ENCODE measurements around the gene ERBB4. TPM values are rescaled to one million over a fixed set of nuclear protein-coding genes. Genes with fewer than 3 reads are reported as not detected.

The ERBB4 gene
- total RNA-seq, 4 donors from 2014 or later: 0.16 to 12.7 (median 0.27) TPM; not detected in 1

- no peak overlapping the region for H3K27ac ChIP-seq
- H3K4me1 ChIP-seq: no peaks in the 10 kb centered on the region
- no peak overlapping the region for H3K4me3 ChIP-seq
- in situ Hi-C loops (cut with MboI; ENCODE audit: low pct_ligation_motif_present in 1 of 4, low pct_unique_long_range_greater_than_20kb in 1 of 4, low sequenced_read_pairs in 3 of 4): no loop called here
- 73 to 79% methylated on average over 5 of the region's 5 CpGs for WGBS, 2 donors (ENCODE audit: low coverage in 1 of 2)
- no peaks in the 10 kb centered on the region for H3K27me3 ChIP-seq
- TF ChIP-seq POLR2AphosphoS5 (IDR thresholded peaks at IDR 0.05) (no peak), EP300 (IDR thresholded peaks at IDR 0.05; ENCODE audit: low read depth) (no peak), CTCF (IDR thresholded peaks at IDR 0.05) (no peak), POLR2A (IDR thresholded peaks at IDR 0.05) (no peak)
- H3K9me3 ChIP-seq: no peaks in the 10 kb centered on the region
- no peaks in the 10 kb centered on the region for H3K36me3 ChIP-seq
- no peak for DNase-seq
- intact Hi-C loops (cut with DNase I; ENCODE audit: low total_unique reads): no loop called here
Measured at GRCh38 chr2:211437396-211437795, 1101.2 kb downstream of the ERBB4 start.

GRCh38 chr2:211436182-211436581 is 1102.4 kb downstream of the ERBB4 start:
- in situ Hi-C loops (cut with MboI; ENCODE audit: low pct_ligation_motif_present in 1 of 4, low pct_unique_long_range_greater_than_20kb in 1 of 4, low sequenced_read_pairs in 3 of 4): no loop called here
- intact Hi-C loops (cut with DNase I; ENCODE audit: low total_unique reads): no loop called here
- H3K4me3 ChIP-seq: no peak overlapping the region
- H3K9me3 ChIP-seq: no peaks in the 10 kb centered on the region
- H3K36me3 ChIP-seq: no peaks in the 10 kb centered on the region
- H3K27me3 ChIP-seq: no peaks in the 10 kb centered on the region
- TF ChIP-seq POLR2A (IDR thresholded peaks at IDR 0.05): no peak
- no peak for TF ChIP-seq EP300 (IDR thresholded peaks at IDR 0.05; ENCODE audit: low read depth)
- TF ChIP-seq POLR2AphosphoS5 (IDR thresholded peaks at IDR 0.05): no peak
- TF ChIP-seq CTCF (IDR thresholded peaks at IDR 0.05): no peak
- no peak overlapping the region for H3K27ac ChIP-seq
- DNase-seq: no peak
- no peaks in the 10 kb centered on the region for H3K4me1 ChIP-seq
- WGBS, 2 donors (ENCODE audit: low coverage in 1 of 2): 38 to 49% methylated on average over 1 of the region's 1 CpG

- DNase-seq: no peak
- H3K36me3 ChIP-seq: no peaks in the 10 kb centered on the region
- no peaks in the 10 kb centered on the region for H3K27me3 ChIP-seq
- WGBS, 2 donors (ENCODE audit: low coverage in 1 of 2): 87% methylated on average over 9 of the region's 9 CpGs; no CpG with 5 or more reads in 1 of the 2 donors
- no peak overlapping the region for H3K4me3 ChIP-seq
- intact Hi-C loops (cut with DNase I; ENCODE audit: low total_unique reads): no loop called here
- TF ChIP-seq CTCF (IDR thresholded peaks at IDR 0.05): no peak
- no peak for TF ChIP-seq EP300 (IDR thresholded peaks at IDR 0.05; ENCODE audit: low read depth)
- no peak for TF ChIP-seq POLR2A (IDR thresholded peaks at IDR 0.05)
- TF ChIP-seq POLR2AphosphoS5 (IDR thresholded peaks at IDR 0.05): no peak
- in situ Hi-C loops (cut with MboI; ENCODE audit: low pct_ligation_motif_present in 1 of 4, low pct_unique_long_range_greater_than_20kb in 1 of 4, low sequenced_read_pairs in 3 of 4): no loop called here
- H3K4me1 ChIP-seq: no peaks in the 10 kb centered on the region
- H3K27ac ChIP-seq: no peak overlapping the region
- no peaks in the 10 kb centered on the region for H3K9me3 ChIP-seq
Measured at GRCh38 chr2:211435331-211435730, 1103.3 kb downstream of the ERBB4 start.

GRCh38 chr2:211434773-211435172 is 1103.8 kb downstream of the ERBB4 start:
- Histone ChIP-seq H3K36me3 (no peaks in the 10 kb centered on the region), H3K4me1 (no peaks in the 10 kb centered on the region), H3K9me3 (no peaks in the 10 kb centered on the region), H3K27ac (no peak overlapping the region), H3K27me3 (no peaks in the 10 kb centered on the region), H3K4me3 (no peak overlapping the region)
- 64 to 84% methylated on average over 3 of the region's 3 CpGs for WGBS, 2 donors (ENCODE audit: low coverage in 1 of 2)
- in situ Hi-C loops (cut with MboI; ENCODE audit: low pct_ligation_motif_present in 1 of 4, low pct_unique_long_range_greater_than_20kb in 1 of 4, low sequenced_read_pairs in 3 of 4): no loop called here
- intact Hi-C loops (cut with DNase I; ENCODE audit: low total_unique reads): no loop called here
- TF ChIP-seq POLR2AphosphoS5 (IDR thresholded peaks at IDR 0.05) (no peak), CTCF (IDR thresholded peaks at IDR 0.05) (no peak), EP300 (IDR thresholded peaks at IDR 0.05; ENCODE audit: low read depth) (no peak), POLR2A (IDR thresholded peaks at IDR 0.05) (no peak)
- no peak for DNase-seq

All from transverse colon (tissue), 4 donors.